Ovary (tissue), 9 donors: ENCODE data around the gene CILP2. TPM values are rescaled to one million over a fixed set of nuclear protein-coding genes. Genes with fewer than 3 reads are reported as not detected.

Source experiments
- DNase-seq, 5 donors: peaks; one replicate each; pipeline ENCODE4 v3.0.0-alpha.2; 2019 to 2020
- H3K27ac ChIP-seq, 2 donors: fragments of 200-600 bp; one replicate each; pipeline versions ENCODE4 v1.5.1 to v1.8.0; 2019 to 2022
- H3K27me3 ChIP-seq: fragments of 200-600 bp; one replicate; pipeline ENCODE4 v1.8.0; 2022
- H3K36me3 ChIP-seq: fragments of 200-600 bp; sonication (generic); one replicate; pipeline ENCODE4 v1.5.1; 2019
- H3K4me1 ChIP-seq: one replicate; pipeline ENCODE4 v1.8.1; 2013; ENCODE audit warnings: mild to moderate bottlenecking, moderate library complexity; ENCODE audit not compliant: insufficient read depth
- H3K4me3 ChIP-seq: fragments of 200-600 bp; sonication (generic); one replicate; pipeline ENCODE4 v1.5.1; 2017
- H3K9me3 ChIP-seq, 2 donors: fragments of 200-600 bp in 1 of 2; sonication (generic) in 1 of 2; one replicate each; pipeline versions ENCODE4 v1.5.1 to v1.8.1; 2013 to 2019; ENCODE audit warnings: mild to moderate bottlenecking in 1 of 2, moderate library complexity in 1 of 2
- CTCF ChIP-seq, 3 donors: fragments of 450-650 bp in 2 of 3; fragments of 200-600 bp in 1 of 3; IDR thresholded peaks; one replicate each; pipeline versions ENCODE4 v1.5.1 to v1.8.0; 2016 to 2022; ENCODE audit warnings: antibody characterized with exemption in 3 of 3, mild to moderate bottlenecking in 1 of 3
- EP300 ChIP-seq: sonication (generic); formaldehyde crosslinking; IDR thresholded peaks from one replicate; pipeline ENCODE4 v1.6.1; 2017; ENCODE audit warnings: antibody characterized with exemption
- POLR2A ChIP-seq: fragments of 450-650 bp; IDR thresholded peaks from one replicate; pipeline ENCODE4 v1.6.1; 2017; ENCODE audit warnings: antibody characterized with exemption, mild to moderate bottlenecking, moderate library complexity
- WGBS, 3 donors: extraction: QIAGEN DNeasy Blood & Tissue Kit in 1 of 3; methylation state at CpG; one replicate each; pipeline versions ENCODE4 v1.1.5 to v1.1.7; 2013 to 2017; 5-methylcytosine and 5-hydroxymethylcytosine counted together
- intact Hi-C, 4 donors: fragments of 100-400 bp; cut with DNase I; formaldehyde crosslinking; loops; one replicate each; pipeline versions ENCODE4 v1.11.0 to v1.15.1; 2022 to 2023
- polyA plus RNA-seq, 2 donors: library from polyadenylated mRNA; stranded (reverse); fragments of 200-250 nt in 1 of 2; fragments of 350-450 nt in 1 of 2; fragmentation: Illumina TruSeq in 1 of 2; extraction: RNeasy Lipid Tissue Mini Kit (QIAGEN cat#74804) in 1 of 2; gene quantifications; one replicate each; pipeline ENCODE4 v1.2.3, GENCODE V29; 2013 to 2014
- total RNA-seq, 7 donors: library from RNA; depleted of rRNA in 2 of 7; stranded (reverse); fragments of >200 nt in 2 of 7; fragmentation: NEBNext Ultra II Directional in 3 of 7; extraction: Animal tissue kit (Norgen Biotek cat#: 25700) in 3 of 7; gene quantifications; one replicate each; pipeline versions ENCODE4 v1.1.0 to v1.2.4, GENCODE V29; 2016 to 2023
- donor health status: DM: no; HTN: no; CAD: no; lungs with moderate emphysema.
- donor health status: DM: no; HTN: no; CAD: no.
- donor health status: Bipolar disorder and iron deficiency.
- donor health status: DM: yes; HTN: yes; CAD: no.
- donor health status: DM: no; HTN: no; CAD: no.
- donor health status: DM: yes; HTN: yes; CAD: no.

The CILP2 gene
- total and polyA plus RNA-seq, 9 donors, result 0.28 to 9.7 (median 1.0) TPM

GRCh38 chr19:19558055-19558454, 20.0 kb downstream of the CILP2 start:
- no peak overlapping the region for H3K27ac ChIP-seq
- no peak for DNase-seq
- 78 to 88% (median 83%) methylated on average over 15 of the region's 15 CpGs for WGBS, 3 donors
- intact Hi-C loops, result no loop called here
- no peaks in the 10 kb centered on the region for H3K4me1 ChIP-seq
- no peaks in the 10 kb centered on the region for H3K27me3 ChIP-seq
- H3K4me3 ChIP-seq, result no peak overlapping the region
- TF ChIP-seq POLR2A, result no peak
- no peak for TF ChIP-seq CTCF (IDR thresholded peaks at IDR 0.05)
- no peak for TF ChIP-seq EP300
- H3K9me3 ChIP-seq, result no peaks in the 10 kb centered on the region
- no peaks in the 10 kb centered on the region for H3K36me3 ChIP-seq

GRCh38 chr19:19558636-19559035, 20.6 kb downstream of the CILP2 start:
- Histone ChIP-seq H3K4me3 (no peak overlapping the region), H3K27me3 (no peaks in the 10 kb centered on the region), H3K9me3 (no peaks in the 10 kb centered on the region), H3K4me1 (no peaks in the 10 kb centered on the region), H3K36me3 (no peaks in the 10 kb centered on the region), H3K27ac (no peak overlapping the region)
- no peak for DNase-seq
- TF ChIP-seq POLR2A (no peak), CTCF (IDR thresholded peaks at IDR 0.05) (no peak), EP300 (no peak)
- WGBS, 3 donors, result 91 to 92% (median 91%) methylated on average over 16 of the region's 16 CpGs
- intact Hi-C loops, result no loop called here

- TF ChIP-seq POLR2A (no peak), EP300 (no peak), CTCF (IDR thresholded peaks at IDR 0.05) (no peak)
- no peak overlapping the region for H3K4me3 ChIP-seq
- no peak for DNase-seq
- intact Hi-C loops, result no loop called here
- 53 to 71% (median 63%) methylated on average over 4 of the region's 4 CpGs for WGBS, 3 donors
- H3K36me3 ChIP-seq, result no peaks in the 10 kb centered on the region
- H3K27ac ChIP-seq, result no peak overlapping the region
- H3K9me3 ChIP-seq, result no peaks in the 10 kb centered on the region
- H3K4me1 ChIP-seq, result no peaks in the 10 kb centered on the region
- H3K27me3 ChIP-seq, result no peaks in the 10 kb centered on the region
Measured at GRCh38 chr19:19559931-19560330, 21.9 kb downstream of the CILP2 start.

- Histone ChIP-seq H3K4me1 (no peaks in the 10 kb centered on the region), H3K27me3 (no peaks in the 10 kb centered on the region), H3K4me3 (no peak overlapping the region), H3K27ac (no peak overlapping the region), H3K36me3 (no peaks in the 10 kb centered on the region), H3K9me3 (no peaks in the 10 kb centered on the region)
- intact Hi-C loops, result no loop called here
- TF ChIP-seq POLR2A (no peak), EP300 (no peak), CTCF (IDR thresholded peaks at IDR 0.05) (no peak)
- 80 to 81% (median 81%) methylated on average over 26 of the region's 26 CpGs for WGBS, 3 donors
- DNase-seq, result no peak
Measured at GRCh38 chr19:19561946-19562664, 24.0 kb downstream of the CILP2 start.
